Kidney (tissue), 14 donors: ENCODE results near the gene EVI5. TPM values are rescaled to one million over a fixed set of nuclear protein-coding genes. Genes with fewer than 3 reads are reported as not detected.
A peak's percentile ranks its signal among the peaks of the same experiment; 100 is the strongest.
"Not testable (repeated sequence)": the region's sequence is repeated elsewhere in the genome, so short reads cannot be mapped to it uniquely, and the experiment has no call there.

Experiments
- DNase-seq, 5 donors: peaks; one replicate each; pipeline ENCODE4 v3.0.0-alpha.2; 2013 to 2020
- FAIRE-seq: peaks from 2 replicates; lab custom pipeline; 2012; peaks lifted over from hg19 to GRCh38; lab: Jason Lieb, UNC
- H3K27ac ChIP-seq, 2 donors: one replicate each; pipeline ENCODE4 v1.7.0; 2013; ENCODE audit warnings: low read depth in 2 of 2, low read length in 2 of 2, inconsistent platforms in 1 of 2
- H3K27me3 ChIP-seq: one replicate; pipeline ENCODE4 v1.7.1; 2013; ENCODE audit warnings: low read length, inconsistent platforms; ENCODE audit not compliant: control insufficient read depth, insufficient read depth
- H3K36me3 ChIP-seq, 3 donors: one replicate each; pipeline versions ENCODE4 v1.7.0 to v1.7.1; 2013; ENCODE audit warnings: low read length in 3 of 3, control low read depth in 1 of 3, inconsistent platforms in 1 of 3; ENCODE audit not compliant: insufficient read depth in 3 of 3, control insufficient read depth in 2 of 3
- H3K4me1 ChIP-seq, 3 donors: one replicate each; pipeline versions ENCODE4 v1.7.0 to v1.7.1; 2013; ENCODE audit warnings: low read length in 3 of 3, inconsistent platforms in 1 of 3, low read depth in 1 of 3; ENCODE audit not compliant: control insufficient read depth in 2 of 3, insufficient read depth in 2 of 3
- H3K4me3 ChIP-seq, 3 donors: one replicate each; pipeline versions ENCODE4 v1.7.0 to v1.8.1; 2013; ENCODE audit warnings: low read length in 3 of 3, control low read depth in 1 of 3, inconsistent platforms in 1 of 3
- H3K9ac ChIP-seq, 3 donors: one replicate each; pipeline versions ENCODE4 v1.7.0 to v1.7.1; 2013; ENCODE audit warnings: low read length in 3 of 3, control low read depth in 1 of 3, inconsistent platforms in 1 of 3
- H3K9me3 ChIP-seq, 3 donors: one replicate each; pipeline versions ENCODE4 v1.7.0 to v1.7.1; 2013; ENCODE audit warnings: low read length in 3 of 3, control low read depth in 1 of 3, inconsistent platforms in 1 of 3; ENCODE audit not compliant: control insufficient read depth in 2 of 3, insufficient read depth in 1 of 3
- CTCF ChIP-seq: IDR thresholded peaks from 3 replicates; pipeline ENCODE4 v1.5.1; 2012; ENCODE audit warnings: mild to moderate bottlenecking, moderate library complexity, borderline replicate concordance; ENCODE audit not compliant: insufficient read depth; ENCODE audit errors: extremely low read depth
- intact Hi-C: fragments of 100-400 bp; cut with DNase I; formaldehyde crosslinking; loops from one replicate; pipeline ENCODE4 v1.11.1; 2022
- polyA plus RNA-seq: library from polyadenylated mRNA; stranded (reverse); fragments of 350-450 nt; fragmentation: Illumina TruSeq; extraction: RNeasy Lipid Tissue Mini Kit (QIAGEN cat#74804); gene quantifications from one replicate; pipeline ENCODE4 v1.2.3, GENCODE V29; 2014; ENCODE audit warnings: low read depth, low replicate concordance; ENCODE audit not compliant: insufficient read depth
- total RNA-seq: library from RNA; stranded (reverse); fragmentation: NEBNext Ultra II Directional; extraction: Animal tissue kit (Norgen Biotek cat#: 25700); gene quantifications from one replicate; pipeline ENCODE4 v1.2.1, GENCODE V29; 2021
- donor health status: control.
- donor health status: control.
- donor health status: control.
- donor health status: control.
- donor health status: control.
- donor health status: DM: yes; HTN: yes; CAD: no.
- donor health status: Normal renal cell carcinoma (clear cell type).

EVI5 gene
- total and polyA plus RNA-seq, 2 donors from 2014 or later: 3.6 to 36.5 TPM

GRCh38 chr1:92783550-92783949 is 1.4 kb downstream of the EVI5 start:
- H3K27me3 ChIP-seq, H3K4me1 ChIP-seq, intact Hi-C loops, H3K9me3 ChIP-seq, H3K36me3 ChIP-seq, FAIRE-seq: not testable (repeated sequence)
- peak overlapping the region; percentile 8 to 95 (median 88) for H3K9ac ChIP-seq
- H3K4me3 ChIP-seq: peak overlapping the region; percentile 62 to 95 (median 86)
- DNase-seq: peak in 2 of 5 donors; percentile 36 to 50
- peak; percentile 9 for TF ChIP-seq CTCF
- H3K27ac ChIP-seq: peak overlapping the region in 1 of 2 donors; percentile 98

GRCh38 chr1:92778376-92778775 is 6.5 kb downstream of the EVI5 start:
- intact Hi-C loops: no loop called here
- Histone ChIP-seq H3K9me3 (no peaks in the 10 kb centered on the region), H3K4me3 (no peak overlapping the region), H3K4me1 (peaks cover 0 to 3% (median 0%) of the 10 kb centered on the region in 3 donors), H3K36me3 (no peaks in the 10 kb centered on the region), H3K27ac (no peak overlapping the region), H3K9ac (no peak overlapping the region), H3K27me3 (no peaks in the 10 kb centered on the region)
- no peak for FAIRE-seq
- no peak for DNase-seq
- TF ChIP-seq CTCF: no peak

- intact Hi-C loops: no loop called here
- peaks cover 0 to 3% (median 0%) of the 10 kb centered on the region in 3 donors for H3K4me1 ChIP-seq
- no peaks in the 10 kb centered on the region for H3K36me3 ChIP-seq
- FAIRE-seq (no peak), DNase-seq (no peak)
- no peak for TF ChIP-seq CTCF
- H3K9ac ChIP-seq: no peak overlapping the region
- H3K27ac ChIP-seq: no peak overlapping the region
- no peaks in the 10 kb centered on the region for H3K27me3 ChIP-seq
- no peak overlapping the region for H3K4me3 ChIP-seq
- H3K9me3 ChIP-seq: no peaks in the 10 kb centered on the region
Observed at GRCh38 chr1:92774407-92774806, 10.5 kb downstream of the EVI5 start.

- H3K36me3 ChIP-seq, H3K4me1 ChIP-seq, intact Hi-C loops, H3K9ac ChIP-seq, H3K27ac ChIP-seq, FAIRE-seq, H3K9me3 ChIP-seq, DNase-seq, H3K4me3 ChIP-seq, H3K27me3 ChIP-seq: not testable (repeated sequence)
Observed at GRCh38 chr1:92773749-92774148, 11.2 kb downstream of the EVI5 start.
